BJ (cell line): Measurements from ENCODE around the gene ZNF616. TPM values are rescaled to one million over a fixed set of nuclear protein-coding genes. Genes with fewer than 3 reads are reported as not detected.
"Not testable (repeated sequence)": the region's sequence is repeated elsewhere in the genome, so short reads cannot be mapped to it uniquely, and the experiment has no call there.

Experiments
- CTCF ChIA-PET: fragments of 350-600 bp; formaldehyde crosslinking; extraction: SDS; loops from one replicate; lab custom pipeline; 2021; ENCODE audit warnings: antibody characterized with exemption, inconsistent platforms; lab: Yijun Ruan, JAX
- POLR2A ChIA-PET: fragments of 300-600 bp; sonication (Branson Sonifier 250); formaldehyde crosslinking; extraction: SDS; loops from one replicate; lab custom pipeline; 2021; ENCODE audit warnings: antibody characterized with exemption; lab: Charles Lee
- DNase-seq: peaks from one replicate; pipeline ENCODE4 v3.0.0-alpha.2; 2011; ENCODE audit warnings: low read depth
- H3K27me3 ChIP-seq: 2 replicates; pipeline ENCODE4 v1.6.0; 2011; ENCODE audit warnings: low read length; ENCODE audit not compliant: control insufficient read depth, insufficient read depth
- H3K36me3 ChIP-seq: 2 replicates; pipeline ENCODE4 v1.5.1; 2011; ENCODE audit warnings: low read length; ENCODE audit not compliant: control insufficient read depth, insufficient read depth
- H3K4me3 ChIP-seq: 2 replicates; pipeline ENCODE4 v1.5.1; 2011; ENCODE audit warnings: low read depth, mild to moderate bottlenecking, control low read depth, low read length
- polyA plus RNA-seq: library from polyadenylated mRNA; depleted of rRNA; stranded (reverse); fragments of >200 nt; gene quantifications from 2 replicates; pipeline ENCODE4 v1.2.3, GENCODE V29; 2011
- TF ChIP-seq, protein P1 (sequence below): IDR thresholded peaks from 2 replicates; pipeline ENCODE4 v1.5.1; 2011; ENCODE audit warnings: low read depth, mild to moderate bottlenecking, control low read depth, inconsistent platforms, low read length, moderate library complexity; ENCODE audit not compliant: insufficient read depth

Gene ZNF616
- polyA plus RNA-seq, 1 experiment, result 2.6 TPM

DNA sequence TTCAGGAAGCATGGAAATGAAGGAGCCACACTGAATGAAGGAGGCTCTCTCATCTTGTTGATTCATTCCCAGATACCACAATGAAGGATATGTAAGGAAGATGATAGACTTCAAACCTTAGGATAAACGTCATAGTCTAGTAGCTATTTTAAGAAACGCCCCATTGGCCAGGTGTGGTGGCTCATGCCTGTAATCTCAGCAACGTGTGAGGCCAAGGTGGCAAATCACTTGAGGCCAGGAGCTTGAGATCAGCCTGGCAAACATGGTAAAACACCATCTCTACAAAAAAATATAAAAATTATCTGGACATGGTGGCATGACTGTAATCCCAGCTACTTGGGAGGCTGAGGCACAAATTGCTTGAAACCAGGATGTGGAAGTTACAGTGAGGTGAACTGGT, 27.1 kb downstream of the ZNF616 start:
- no peak overlapping the region for H3K4me3 ChIP-seq
- ChIA-PET POLR2A (no interaction called here), CTCF (no interaction called here)
- H3K27me3 ChIP-seq, result no peaks in the 10 kb centered on the region
- TF ChIP-seq, protein P1, sequence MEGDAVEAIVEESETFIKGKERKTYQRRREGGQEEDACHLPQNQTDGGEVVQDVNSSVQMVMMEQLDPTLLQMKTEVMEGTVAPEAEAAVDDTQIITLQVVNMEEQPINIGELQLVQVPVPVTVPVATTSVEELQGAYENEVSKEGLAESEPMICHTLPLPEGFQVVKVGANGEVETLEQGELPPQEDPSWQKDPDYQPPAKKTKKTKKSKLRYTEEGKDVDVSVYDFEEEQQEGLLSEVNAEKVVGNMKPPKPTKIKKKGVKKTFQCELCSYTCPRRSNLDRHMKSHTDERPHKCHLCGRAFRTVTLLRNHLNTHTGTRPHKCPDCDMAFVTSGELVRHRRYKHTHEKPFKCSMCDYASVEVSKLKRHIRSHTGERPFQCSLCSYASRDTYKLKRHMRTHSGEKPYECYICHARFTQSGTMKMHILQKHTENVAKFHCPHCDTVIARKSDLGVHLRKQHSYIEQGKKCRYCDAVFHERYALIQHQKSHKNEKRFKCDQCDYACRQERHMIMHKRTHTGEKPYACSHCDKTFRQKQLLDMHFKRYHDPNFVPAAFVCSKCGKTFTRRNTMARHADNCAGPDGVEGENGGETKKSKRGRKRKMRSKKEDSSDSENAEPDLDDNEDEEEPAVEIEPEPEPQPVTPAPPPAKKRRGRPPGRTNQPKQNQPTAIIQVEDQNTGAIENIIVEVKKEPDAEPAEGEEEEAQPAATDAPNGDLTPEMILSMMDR, result no peak
- DNase-seq, result no peak
- H3K36me3 ChIP-seq, result peaks cover 8% of the 10 kb centered on the region

DNA sequence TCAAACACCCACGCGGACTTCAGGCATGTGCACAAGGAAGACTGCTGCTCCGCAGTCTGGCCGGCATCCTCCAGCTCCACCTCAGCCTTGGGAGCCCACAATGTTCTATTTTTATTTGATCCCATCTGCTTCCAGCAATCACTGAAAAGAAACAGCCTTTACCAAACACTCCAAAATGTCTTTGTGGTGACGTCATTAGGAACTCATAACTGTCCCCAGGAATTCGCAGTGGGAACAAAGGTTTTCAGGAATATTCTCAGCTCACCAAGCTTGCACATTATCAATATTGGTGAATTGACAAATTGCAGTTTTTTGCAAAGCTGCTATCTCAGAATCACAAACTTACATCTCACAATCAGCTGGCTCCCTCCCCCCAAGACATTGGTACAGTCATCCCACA, 29.0 kb downstream of the ZNF616 start:
- ChIA-PET CTCF (interaction anchor here (1.0 to 1.1 kb wide), 2 partner anchors 12 to 29 kb away, joined by 3 read pairs; partner anchors contain the start of gene ZNF616), POLR2A (no interaction called here)
- TF ChIP-seq, protein P1, result no peak

DNA sequence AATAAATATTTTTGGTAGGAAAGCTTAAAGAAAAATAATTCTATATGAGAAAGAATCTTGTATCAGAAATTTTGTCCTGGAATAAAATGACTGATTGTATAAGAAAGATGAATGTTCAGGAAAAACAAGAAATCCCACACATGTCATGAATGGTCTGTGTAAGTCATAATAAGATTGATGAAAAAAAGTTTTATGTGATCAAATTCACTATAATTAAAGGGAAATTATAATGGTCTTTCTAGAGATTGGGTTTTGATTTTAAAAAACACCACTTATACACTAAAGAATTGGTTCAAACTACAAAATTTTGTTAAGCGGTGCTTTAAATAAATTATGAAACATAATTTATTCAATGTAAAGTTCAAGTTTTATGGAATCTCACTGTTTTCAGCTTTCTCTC, 37.0 kb downstream of the ZNF616 start:
- CTCF ChIA-PET, result no interaction called here
- no peak for DNase-seq
- Histone ChIP-seq H3K27me3 (no peaks in the 10 kb centered on the region), H3K4me3 (no peak overlapping the region), H3K36me3 (no peaks in the 10 kb centered on the region)
- TF ChIP-seq, protein P1, result no peak
- POLR2A ChIA-PET, result no interaction called here

More for the DNA sequence above, 29.0 kb downstream of the ZNF616 start:
- Histone ChIP-seq H3K4me3 (no peak overlapping the region), H3K36me3 (0 out of 2 replicates have a peak, but pooled peaks cover 2% of the 10 kb centered on the region), H3K27me3 (no peaks in the 10 kb centered on the region)
- no peak for DNase-seq

- DNase-seq, result no peak
- TF ChIP-seq, protein P1, result no peak
- no peaks in the 10 kb centered on the region for H3K27me3 ChIP-seq
- CTCF ChIA-PET, result no interaction called here
- H3K4me3 ChIP-seq, result no peak overlapping the region
- no peaks in the 10 kb centered on the region for H3K36me3 ChIP-seq
- POLR2A ChIA-PET, result no interaction called here
These were observed 37.7 kb downstream of the ZNF616 start for GRCh38 chr19:52101866-52102562.

GRCh38 chr19:52099497-52100138, 40.1 kb downstream of the ZNF616 start:
- TF ChIP-seq, protein P1, result no peak
- Histone ChIP-seq H3K4me3 (no peak overlapping the region), H3K36me3 (no peaks in the 10 kb centered on the region), H3K27me3 (no peaks in the 10 kb centered on the region)
- no peak for DNase-seq
- ChIA-PET POLR2A (no interaction called here), CTCF (interaction anchor here (0.7 kb wide), 1 partner anchor 11 kb away, joined by 3 read pairs; no protein-coding TSS in a partner anchor)

DNA sequence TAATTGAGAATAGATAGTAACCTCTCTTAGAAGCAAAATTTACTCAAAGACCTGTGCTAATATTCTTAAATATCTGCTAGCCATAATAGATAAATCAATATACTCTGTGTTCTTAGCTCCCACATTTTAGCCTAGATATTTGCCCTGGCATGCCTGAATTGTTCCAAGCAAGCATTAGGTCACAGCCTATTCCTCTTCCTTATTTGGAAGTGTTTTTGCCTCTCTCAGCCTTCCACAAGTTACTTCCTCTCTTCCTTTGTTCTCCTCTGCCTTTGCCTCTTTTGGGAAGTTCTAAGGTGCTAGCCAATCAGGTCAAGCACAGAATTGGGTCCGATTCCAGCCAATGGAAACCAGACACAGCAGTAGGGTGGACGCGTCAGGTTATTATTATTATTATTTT, 43.3 kb downstream of the ZNF616 start:
- DNase-seq, H3K36me3 ChIP-seq, H3K4me3 ChIP-seq, H3K27me3 ChIP-seq, POLR2A ChIA-PET, CTCF ChIA-PET: not testable (repeated sequence)
